HEK293 (cell line): ENCODE results near the gene SRCIN1.

Source experiments
- CTCF ChIA-PET: fragments of 350-600 bp; formaldehyde crosslinking; extraction: SDS; loops from one replicate; lab custom pipeline; 2021; ENCODE audit warnings: antibody characterized with exemption; lab: Yijun Ruan, JAX
- POLR2A ChIA-PET: fragments of 300-600 bp; formaldehyde crosslinking; extraction: SDS; loops from one replicate; lab custom pipeline; 2020; ENCODE audit warnings: antibody characterized with exemption, inconsistent platforms; lab: Yijun Ruan, JAX
- H3K27ac ChIP-seq: fragments of 200-500 bp; sonication (Bioruptor generic); 2 replicates; pipeline ENCODE4 v1.5.1; 2014; ENCODE audit warnings: low read depth, low read length, control low read depth, inconsistent platforms; ENCODE audit errors: extremely low read depth
- H3K36me3 ChIP-seq, 2 experiments: fragments of 200-500 bp in 1 of 2; sonication (Bioruptor generic) in 1 of 2; 1 replicate in 1 of 2; 2 replicates in 1 of 2; pipeline ENCODE4 v1.5.1; 2014 to 2017; ENCODE audit warnings: inconsistent platforms in 2 of 2, low read length in 2 of 2; ENCODE audit not compliant: control insufficient read depth in 2 of 2, insufficient read depth in 1 of 2
- H3K4me1 ChIP-seq: fragments of 200-500 bp; sonication (Bioruptor generic); 2 replicates; pipeline ENCODE4 v1.5.1; 2014; ENCODE audit warnings: mild to moderate bottlenecking, low read length, inconsistent platforms; ENCODE audit not compliant: control insufficient read depth, insufficient read depth
- H3K4me3 ChIP-seq: 2 replicates; pipeline ENCODE4 v1.5.1; 2011; ENCODE audit warnings: low read depth, mild to moderate bottlenecking, control low read depth, low read length, moderate library complexity
- H3K9me3 ChIP-seq: fragments of 200-500 bp; sonication (Bioruptor generic); 2 replicates; pipeline ENCODE4 v1.5.1; 2014; ENCODE audit warnings: low read depth, low read length, inconsistent platforms; ENCODE audit not compliant: control insufficient read depth, insufficient read depth
- CTCF ChIP-seq: fragments of 450-650 bp; formaldehyde crosslinking; IDR thresholded peaks from 2 replicates; pipeline ENCODE4 v1.5.1; 2016; ENCODE audit warnings: missing biosample characterization, missing genetic modification characterization
- ELK4 ChIP-seq: IDR thresholded peaks from 2 replicates; pipeline ENCODE4 v1.6.1; 2011; ENCODE audit warnings: mild to moderate bottlenecking, low read depth, low read length, borderline replicate concordance
- IKZF3 ChIP-seq: fragments of 450-650 bp; IDR thresholded peaks from 2 replicates; pipeline ENCODE4 v1.5.0; 2018; ENCODE audit warnings: missing biosample characterization, mild to moderate bottlenecking, missing genetic modification characterization, moderate library complexity
- REST ChIP-seq: fragments of 450-650 bp; formaldehyde crosslinking; IDR thresholded peaks from 2 replicates; pipeline ENCODE4 v1.5.1; 2016; ENCODE audit warnings: missing biosample characterization, missing genetic modification characterization
- SP7 ChIP-seq: fragments of 450-650 bp; formaldehyde crosslinking; IDR thresholded peaks from 2 replicates; pipeline ENCODE4 v1.5.1; 2016; ENCODE audit warnings: missing biosample characterization, missing genetic modification characterization
- WT1 ChIP-seq: fragments of 450-650 bp; formaldehyde crosslinking; IDR thresholded peaks from 2 replicates; pipeline ENCODE4 v1.5.1; 2016; ENCODE audit warnings: missing biosample characterization, missing genetic modification characterization
- YY2 ChIP-seq: fragments of 450-650 bp; formaldehyde crosslinking; IDR thresholded peaks from 2 replicates; pipeline ENCODE4 v1.5.1; 2016; ENCODE audit warnings: missing biosample characterization, missing genetic modification characterization
- ZBTB26 ChIP-seq: fragments of 450-650 bp; formaldehyde crosslinking; optimal IDR thresholded peaks from 2 replicates; pipeline ENCODE3; 2016; ENCODE audit warnings: missing biosample characterization, mild to moderate bottlenecking, missing genetic modification characterization
- ZBTB48 ChIP-seq: fragments of 450-650 bp; formaldehyde crosslinking; IDR thresholded peaks from 2 replicates; pipeline ENCODE4 v1.5.1; 2016; ENCODE audit warnings: missing biosample characterization, missing genetic modification characterization
- ZIC2 ChIP-seq: fragments of 450-650 bp; formaldehyde crosslinking; IDR thresholded peaks from 2 replicates; pipeline ENCODE4 v1.5.1; 2016; ENCODE audit warnings: missing biosample characterization, missing genetic modification characterization
- ZNF114 ChIP-seq: fragments of 450-650 bp; formaldehyde crosslinking; IDR thresholded peaks from 2 replicates; pipeline ENCODE4 v1.5.0; 2017; ENCODE audit warnings: missing biosample characterization, missing genetic modification characterization
- ZNF157 ChIP-seq: fragments of 450-650 bp; formaldehyde crosslinking; IDR thresholded peaks from 2 replicates; pipeline ENCODE4 v1.5.1; 2016; ENCODE audit warnings: missing biosample characterization, missing genetic modification characterization
- ZNF266 ChIP-seq: fragments of 450-650 bp; formaldehyde crosslinking; IDR thresholded peaks from 2 replicates; pipeline ENCODE4 v1.5.1; 2016; ENCODE audit warnings: missing biosample characterization, missing genetic modification characterization, low read depth
- ZNF274 ChIP-seq, 2 experiments: fragments of 200-500 bp in 1 of 2; fragments of 450-650 bp in 1 of 2; sonication (Bioruptor generic) in 1 of 2; formaldehyde crosslinking in 1 of 2; IDR thresholded peaks; 2 replicates each; pipeline versions ENCODE4 v1.5.1 to v1.6.1; 2014 to 2016; ENCODE audit warnings: borderline replicate concordance in 1 of 2, inconsistent platforms in 1 of 2, low read length in 1 of 2, missing biosample characterization in 1 of 2, missing genetic modification characterization in 1 of 2
- ZNF292 ChIP-seq: fragments of 450-650 bp; formaldehyde crosslinking; IDR thresholded peaks from 2 replicates; pipeline ENCODE4 v1.5.1; 2016; ENCODE audit warnings: low read depth, missing biosample characterization, missing genetic modification characterization, borderline replicate concordance
- ZNF488 ChIP-seq: fragments of 450-650 bp; formaldehyde crosslinking; IDR thresholded peaks from 2 replicates; pipeline ENCODE4 v1.5.1; 2016; ENCODE audit warnings: missing biosample characterization, missing genetic modification characterization
- ZNF544 ChIP-seq: fragments of 450-650 bp; formaldehyde crosslinking; IDR thresholded peaks from 2 replicates; pipeline ENCODE4 v1.5.0; 2017; ENCODE audit warnings: missing biosample characterization, missing genetic modification characterization
- ZNF548 ChIP-seq: fragments of 450-650 bp; formaldehyde crosslinking; IDR thresholded peaks from 2 replicates; pipeline ENCODE4 v1.5.1; 2016; ENCODE audit warnings: missing biosample characterization, missing genetic modification characterization
- ZNF658 ChIP-seq: fragments of 450-650 bp; formaldehyde crosslinking; IDR thresholded peaks from 2 replicates; pipeline ENCODE4; 2016; ENCODE audit warnings: missing biosample characterization, missing genetic modification characterization

SRCIN1 gene

GRCh38 chr17:38541281-38541680, 64.5 kb downstream of the SRCIN1 start (continued):
- TF ChIP-seq REST, result no peak
- TF ChIP-seq ZNF488, result no peak
- TF ChIP-seq ZNF114 (tag by site-specific recombination), result no peak
- no peak for TF ChIP-seq ZNF157 (tag by site-specific recombination)
- TF ChIP-seq CTCF (tag by site-specific recombination), result no peak
- no peak for TF ChIP-seq ZIC2 (tag by site-specific recombination)
- no peak for TF ChIP-seq ZNF658
- TF ChIP-seq WT1 (tag by site-specific recombination), result no peak
- no peak for TF ChIP-seq ZNF292 (tag by site-specific recombination)
- TF ChIP-seq ZBTB48, result no peak

- CTCF ChIA-PET, result interaction anchor here (0.7 to 1.1 kb wide), 4 partner anchors 14 to 127 kb away, joined by 3 to 5 read pairs (median 3); no protein-coding TSS in a partner anchor
- Histone ChIP-seq H3K4me1 (no peaks in the 10 kb centered on the region), H3K27ac (no peak overlapping the region), H3K36me3 (no peaks in the 10 kb centered on the region; a peak in 1 of 3 replicates), H3K4me3 (no peak overlapping the region), H3K9me3 (no peaks in the 10 kb centered on the region)
- TF ChIP-seq ZNF266 (tag by site-specific recombination) (no peak), ELK4 (no peak), ZNF274 (IDR thresholded peaks at IDR 0.05; ENCODE audit: low read length) (no peak), ZNF274 (tag by site-specific recombination; IDR thresholded peaks at IDR 0.05; ENCODE audit: borderline replicate concordance) (no peak), ZNF157 (tag by site-specific recombination) (no peak), ZNF548 (no peak; the same call in 1 of the 2 replicates), ZBTB26 (tag by site-specific recombination) (no peak), YY2 (tag by site-specific recombination) (no peak), SP7 (no peak), ZNF544 (tag by site-specific recombination) (no peak), IKZF3 (tag by site-specific recombination) (no peak)
- POLR2A ChIA-PET, result interaction anchor here (0.9 kb wide), 1 partner anchor 209 kb away, joined by 3 read pairs; no protein-coding TSS in a partner anchor
Observed at GRCh38 chr17:38540514-38541045, 65.2 kb downstream of the SRCIN1 start.
